NCI-H345 treated with DMSO at 0.1 percent for 48 hours (cell line): ENCODE measurements around the gene STARD5.

ENCODE experiments used
- DNase-seq: peaks from one replicate; lab custom pipeline; 2025; ENCODE audit not compliant: unreplicated experiment; lab: John Stamatoyannopoulos, UW

STARD5 gene

GRCh38 chr15:81275711-81276392, 48.1 kb downstream of the STARD5 start:
- no peak for DNase-seq

GRCh38 chr15:81274931-81275707, 48.8 kb downstream of the STARD5 start:
- peak; percentile 41 for DNase-seq

GRCh38 chr15:81274255-81274654, 49.7 kb downstream of the STARD5 start:
- DNase-seq = no peak

GRCh38 chr15:81273855-81274254, 50.1 kb downstream of the STARD5 start:
- DNase-seq = no peak

GRCh38 chr15:81273200-81273599, 50.7 kb downstream of the STARD5 start:
- no peak for DNase-seq

- no peak for DNase-seq
Observed at GRCh38 chr15:81271761-81272644, 51.9 kb downstream of the STARD5 start.

GRCh38 chr15:81270781-81271491, 53.0 kb downstream of the STARD5 start:
- no peak for DNase-seq

GRCh38 chr15:81270188-81270587, 53.8 kb downstream of the STARD5 start:
- no peak for DNase-seq

- no peak for DNase-seq
Observed at GRCh38 chr15:81268881-81269601, 54.9 kb downstream of the STARD5 start.

GRCh38 chr15:81268340-81268739, 55.6 kb downstream of the STARD5 start:
- DNase-seq = no peak

- DNase-seq = peak; percentile 51
Observed at GRCh38 chr15:81265944-81266775, 57.8 kb downstream of the STARD5 start.

GRCh38 chr15:81265256-81265943, 58.5 kb downstream of the STARD5 start:
- no peak for DNase-seq

- DNase-seq = no peak
Observed at GRCh38 chr15:81264072-81264857, 59.7 kb downstream of the STARD5 start.

- DNase-seq = no peak
Observed at GRCh38 chr15:81263477-81263876, 60.5 kb downstream of the STARD5 start.

GRCh38 chr15:81261172-81261811, 62.6 kb downstream of the STARD5 start:
- no peak for DNase-seq

GRCh38 chr15:81259760-81260298, 64.1 kb downstream of the STARD5 start:
- DNase-seq = no peak
